ENCODE measurements around the gene HSPG2. TPM values are rescaled to one million over a fixed set of nuclear protein-coding genes. Genes with fewer than 3 reads are reported as not detected.

HSPG2 gene
- total RNA-seq, 4 donors from 2014 or later: 311 to 1,021 (median 351) TPM

- H3K27me3 ChIP-seq: no peaks in the 10 kb centered on the region
- TF ChIP-seq POLR2AphosphoS5 (IDR thresholded peaks at IDR 0.05) (peak; percentile 93), EP300 (IDR thresholded peaks at IDR 0.05) (no peak), POLR2A (IDR thresholded peaks at IDR 0.05) (no peak)
- TF ChIP-seq, protein P1, sequence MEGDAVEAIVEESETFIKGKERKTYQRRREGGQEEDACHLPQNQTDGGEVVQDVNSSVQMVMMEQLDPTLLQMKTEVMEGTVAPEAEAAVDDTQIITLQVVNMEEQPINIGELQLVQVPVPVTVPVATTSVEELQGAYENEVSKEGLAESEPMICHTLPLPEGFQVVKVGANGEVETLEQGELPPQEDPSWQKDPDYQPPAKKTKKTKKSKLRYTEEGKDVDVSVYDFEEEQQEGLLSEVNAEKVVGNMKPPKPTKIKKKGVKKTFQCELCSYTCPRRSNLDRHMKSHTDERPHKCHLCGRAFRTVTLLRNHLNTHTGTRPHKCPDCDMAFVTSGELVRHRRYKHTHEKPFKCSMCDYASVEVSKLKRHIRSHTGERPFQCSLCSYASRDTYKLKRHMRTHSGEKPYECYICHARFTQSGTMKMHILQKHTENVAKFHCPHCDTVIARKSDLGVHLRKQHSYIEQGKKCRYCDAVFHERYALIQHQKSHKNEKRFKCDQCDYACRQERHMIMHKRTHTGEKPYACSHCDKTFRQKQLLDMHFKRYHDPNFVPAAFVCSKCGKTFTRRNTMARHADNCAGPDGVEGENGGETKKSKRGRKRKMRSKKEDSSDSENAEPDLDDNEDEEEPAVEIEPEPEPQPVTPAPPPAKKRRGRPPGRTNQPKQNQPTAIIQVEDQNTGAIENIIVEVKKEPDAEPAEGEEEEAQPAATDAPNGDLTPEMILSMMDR (IDR thresholded peaks at IDR 0.05): no peak
- H3K4me1 ChIP-seq: peaks cover 0 to 24% (median 0%) of the 10 kb centered on the region in 3 donors
- peaks cover 0 to 98% of the 10 kb centered on the region in 2 donors for H3K36me3 ChIP-seq
- ATAC-seq: peak; percentile 62
- H3K4me3 ChIP-seq: no peak overlapping the region
- H3K9me3 ChIP-seq: no peaks in the 10 kb centered on the region
- H3K27ac ChIP-seq: peak overlapping the region; percentile 1 to 84 (median 76)
- 49 to 60% methylated on average over 4 to 6 of the region's 19 CpGs for WGBS, 2 donors (ENCODE audit: low coverage in 1 of 2)
These were observed 75.3 kb downstream of the HSPG2 start for GRCh38 chr1:21861602-21862429.

GRCh38 chr1:21860971-21861370, 76.1 kb downstream of the HSPG2 start:
- Histone ChIP-seq H3K9me3 (no peaks in the 10 kb centered on the region), H3K27ac (peak overlapping the region in 3 of 4 donors; percentile 71 to 84 (median 81)), H3K4me3 (no peak overlapping the region), H3K27me3 (no peaks in the 10 kb centered on the region), H3K36me3 (peaks cover 0 to 98% of the 10 kb centered on the region in 2 donors), H3K4me1 (peaks cover 0 to 21% (median 0%) of the 10 kb centered on the region in 3 donors)
- TF ChIP-seq POLR2A (IDR thresholded peaks at IDR 0.05): no peak
- no peak for TF ChIP-seq EP300 (IDR thresholded peaks at IDR 0.05)
- no peak for TF ChIP-seq POLR2AphosphoS5 (IDR thresholded peaks at IDR 0.05)
- TF ChIP-seq, protein P1 (IDR thresholded peaks at IDR 0.05): no peak
- ATAC-seq: no peak
- 93 to 100% methylated on average over 3 of the region's 3 CpGs for WGBS, 2 donors (ENCODE audit: low coverage in 1 of 2)

DNA sequence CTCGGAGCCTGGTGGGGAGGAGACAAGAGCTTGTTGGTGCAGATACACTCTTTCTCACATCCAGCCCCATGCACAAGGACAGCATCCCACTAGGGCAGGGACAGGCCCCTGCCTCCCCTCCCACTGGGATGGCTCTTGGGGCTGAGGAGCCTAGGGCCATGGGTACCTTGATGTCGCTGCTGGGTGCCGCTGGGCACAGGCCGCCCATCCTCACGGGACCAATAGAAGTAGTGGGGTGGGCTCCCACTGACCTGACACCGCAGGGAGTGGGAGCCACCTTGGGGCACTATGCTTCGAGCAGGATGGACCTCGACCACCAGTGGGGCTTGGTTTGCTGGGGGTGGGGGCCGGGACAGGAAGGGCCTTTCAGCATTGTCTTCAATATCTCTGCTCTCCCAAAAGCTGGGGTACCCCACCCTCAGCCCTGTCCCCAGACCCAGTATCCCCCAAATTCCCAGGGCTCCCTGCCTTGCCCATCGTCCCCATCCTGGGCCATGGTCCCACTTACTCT, 77.4 kb downstream of the HSPG2 start:
- no peaks in the 10 kb centered on the region for H3K9me3 ChIP-seq
- H3K27ac ChIP-seq: peak overlapping the region in 3 of 4 donors; percentile 60 to 81 (median 71)
- no peak for ATAC-seq
- no peaks in the 10 kb centered on the region for H3K27me3 ChIP-seq
- peaks cover 0 to 21% (median 0%) of the 10 kb centered on the region in 3 donors for H3K4me1 ChIP-seq
- H3K4me3 ChIP-seq: no peak overlapping the region
- H3K36me3 ChIP-seq: peaks cover 0 to 98% of the 10 kb centered on the region in 2 donors
- TF ChIP-seq, protein P1 (IDR thresholded peaks at IDR 0.05): no peak
- TF ChIP-seq EP300 (IDR thresholded peaks at IDR 0.05) (no peak), POLR2AphosphoS5 (IDR thresholded peaks at IDR 0.05) (no peak), POLR2A (IDR thresholded peaks at IDR 0.05) (no peak)
- no CpG with 5 or more reads among the region's 10 CpGs for WGBS, 2 donors (ENCODE audit: low coverage in 1 of 2)

- Histone ChIP-seq H3K9me3 (no peaks in the 10 kb centered on the region), H3K27me3 (no peaks in the 10 kb centered on the region), H3K36me3 (peaks cover 0 to 98% of the 10 kb centered on the region in 2 donors), H3K4me3 (no peak overlapping the region), H3K4me1 (peaks cover 0 to 21% (median 0%) of the 10 kb centered on the region in 3 donors), H3K27ac (peak overlapping the region in 3 of 4 donors; percentile 26 to 81 (median 46))
- 69 to 74% methylated on average over 12 to 13 of the region's 15 CpGs for WGBS, 2 donors (ENCODE audit: low coverage in 1 of 2)
- TF ChIP-seq POLR2AphosphoS5 (IDR thresholded peaks at IDR 0.05) (no peak), EP300 (IDR thresholded peaks at IDR 0.05) (no peak), POLR2A (IDR thresholded peaks at IDR 0.05) (no peak)
- TF ChIP-seq, protein P1 (IDR thresholded peaks at IDR 0.05): no peak
- no peak for ATAC-seq
These were observed 79.1 kb downstream of the HSPG2 start for GRCh38 chr1:21857840-21858670.

Data from gastroesophageal sphincter (tissue), 4 donors.